Stomach smooth muscle (tissue), 2 donors: Measurements from ENCODE around the gene API5.
A peak's percentile ranks its signal among the peaks of the same experiment; 100 is the strongest.

Source experiments
- H3K27ac ChIP-seq: one replicate; pipeline ENCODE4 v1.7.0; 2013; ENCODE audit warnings: mild to moderate bottlenecking, low read length, inconsistent platforms
- H3K27me3 ChIP-seq, 2 donors: one replicate each; pipeline ENCODE4 v1.7.0; 2013; ENCODE audit warnings: low read length in 2 of 2; ENCODE audit not compliant: insufficient read depth in 2 of 2, control insufficient read depth in 1 of 2
- H3K36me3 ChIP-seq, 2 donors: one replicate each; pipeline ENCODE4 v1.7.0; 2013; ENCODE audit warnings: low read length in 2 of 2; ENCODE audit not compliant: control insufficient read depth in 2 of 2, insufficient read depth in 2 of 2
- H3K4me1 ChIP-seq: one replicate; pipeline ENCODE4 v1.7.0; 2013; ENCODE audit warnings: low read length; ENCODE audit not compliant: control insufficient read depth, insufficient read depth
- H3K4me3 ChIP-seq, 2 donors: one replicate each; pipeline ENCODE4 v1.7.0; 2013; ENCODE audit warnings: low read length in 2 of 2
- H3K9ac ChIP-seq, 2 donors: one replicate each; pipeline ENCODE4 v1.7.0; 2013; ENCODE audit warnings: low read length in 2 of 2, mild to moderate bottlenecking in 1 of 2
- H3K9me3 ChIP-seq, 2 donors: one replicate each; pipeline ENCODE4 v1.7.0; 2013; ENCODE audit warnings: low read length in 2 of 2; ENCODE audit not compliant: control insufficient read depth in 2 of 2
- donor health status: healthy.
- donor health status: Pancreatic carcinoma.

Gene API5

GRCh38 chr11:43311791-43312607 is at the start of gene API5:
API5 (plus strand) TSS chr11:43311996; CDS start chr11:43312128, 132 bp downstream.
- H3K9me3 ChIP-seq: no peaks in the 10 kb centered on the region
- peak within 1 kb of the TSS; percentile 93 to 97 for H3K4me3 ChIP-seq
- peak within 1 kb of the TSS; percentile 95 for H3K9ac ChIP-seq
- H3K27ac ChIP-seq: peak within 1 kb of the TSS; percentile 76
- H3K4me1 ChIP-seq: peaks cover 2% of the 10 kb centered on the region
- H3K36me3 ChIP-seq: no peaks in the 10 kb centered on the region
- H3K27me3 ChIP-seq: no peaks in the 10 kb centered on the region

GRCh38 chr11:43267856-43268580 is 43.8 kb upstream of the API5 start:
- Histone ChIP-seq H3K9ac (no peak overlapping the region), H3K27ac (no peak overlapping the region), H3K4me3 (peak overlapping the region in 1 of 2 donors; percentile 22), H3K36me3 (no peaks in the 10 kb centered on the region), H3K9me3 (peaks cover 0 to under 1% of the 10 kb centered on the region in 2 donors), H3K4me1 (peaks cover 4% of the 10 kb centered on the region), H3K27me3 (no peaks in the 10 kb centered on the region)

- no peak overlapping the region for H3K27ac ChIP-seq
- peaks cover 4% of the 10 kb centered on the region for H3K4me1 ChIP-seq
- H3K36me3 ChIP-seq: no peaks in the 10 kb centered on the region
- H3K9me3 ChIP-seq: peaks cover 0 to 2% of the 10 kb centered on the region in 2 donors
- H3K4me3 ChIP-seq: no peak overlapping the region
- H3K9ac ChIP-seq: no peak overlapping the region
- H3K27me3 ChIP-seq: no peaks in the 10 kb centered on the region
Measured at GRCh38 chr11:43268786-43269185, 43.0 kb upstream of the API5 start.

- Histone ChIP-seq H3K27ac (no peak overlapping the region), H3K4me3 (no peak overlapping the region), H3K27me3 (no peaks in the 10 kb centered on the region), H3K9ac (no peak overlapping the region), H3K36me3 (no peaks in the 10 kb centered on the region), H3K9me3 (peaks cover 0 to 2% of the 10 kb centered on the region in 2 donors), H3K4me1 (peaks cover 4% of the 10 kb centered on the region)
Measured at GRCh38 chr11:43269254-43269918, 42.4 kb upstream of the API5 start.

GRCh38 chr11:43270468-43270867 is 41.3 kb upstream of the API5 start:
- Histone ChIP-seq H3K9ac (no peak overlapping the region), H3K4me1 (peaks cover 4% of the 10 kb centered on the region), H3K4me3 (no peak overlapping the region), H3K36me3 (no peaks in the 10 kb centered on the region), H3K27me3 (no peaks in the 10 kb centered on the region), H3K9me3 (peaks cover 0 to 2% of the 10 kb centered on the region in 2 donors), H3K27ac (no peak overlapping the region)

GRCh38 chr11:43278193-43278956 is 33.4 kb upstream of the API5 start:
- Histone ChIP-seq H3K27ac (no peak overlapping the region), H3K9ac (no peak overlapping the region), H3K27me3 (peaks cover 5 to 7% of the 10 kb centered on the region in 2 donors), H3K9me3 (no peaks in the 10 kb centered on the region), H3K4me1 (no peaks in the 10 kb centered on the region), H3K4me3 (no peak overlapping the region), H3K36me3 (no peaks in the 10 kb centered on the region)

- Histone ChIP-seq H3K4me1 (no peaks in the 10 kb centered on the region), H3K4me3 (no peak overlapping the region), H3K36me3 (no peaks in the 10 kb centered on the region), H3K9me3 (no peaks in the 10 kb centered on the region), H3K27ac (no peak overlapping the region), H3K27me3 (peaks cover 8 to 17% of the 10 kb centered on the region in 2 donors), H3K9ac (no peak overlapping the region)
Measured at GRCh38 chr11:43282607-43283440, 29.0 kb upstream of the API5 start.

GRCh38 chr11:43285826-43286225 is 26.0 kb upstream of the API5 start:
- Histone ChIP-seq H3K9ac (no peak overlapping the region), H3K9me3 (no peaks in the 10 kb centered on the region), H3K4me3 (no peak overlapping the region), H3K27ac (no peak overlapping the region), H3K27me3 (peaks cover 8 to 19% of the 10 kb centered on the region in 2 donors), H3K4me1 (no peaks in the 10 kb centered on the region), H3K36me3 (no peaks in the 10 kb centered on the region)

GRCh38 chr11:43289368-43289767 is 22.4 kb upstream of the API5 start:
- H3K36me3 ChIP-seq: no peaks in the 10 kb centered on the region
- no peak overlapping the region for H3K27ac ChIP-seq
- peaks cover 3 to 11% of the 10 kb centered on the region in 2 donors for H3K27me3 ChIP-seq
- no peak overlapping the region for H3K4me3 ChIP-seq
- no peak overlapping the region for H3K9ac ChIP-seq
- no peaks in the 10 kb centered on the region for H3K4me1 ChIP-seq
- H3K9me3 ChIP-seq: no peaks in the 10 kb centered on the region
